Liver (tissue), 9 donors: ENCODE measurements around the gene CHRNA9. TPM values are rescaled to one million over a fixed set of nuclear protein-coding genes. Genes with fewer than 3 reads are reported as not detected.

ENCODE experiments used
- DNase-seq: peaks from one replicate; pipeline ENCODE4 v3.0.0-alpha.2; 2017; ENCODE audit warnings: low spot score
- H3K27ac ChIP-seq, 2 donors: one replicate each; pipeline ENCODE4 v1.7.0; 2013; ENCODE audit warnings: inconsistent platforms in 2 of 2, low read length in 2 of 2, control low read depth in 1 of 2, low read depth in 1 of 2, mild to moderate bottlenecking in 1 of 2
- H3K27me3 ChIP-seq, 4 donors: one replicate each; pipeline versions ENCODE4 v1.6.1 to v1.7.0; 2013; ENCODE audit warnings: low read length in 3 of 4, inconsistent platforms in 1 of 4, mild to moderate bottlenecking in 1 of 4, moderate library complexity in 1 of 4; ENCODE audit not compliant: control insufficient read depth in 4 of 4, insufficient read depth in 4 of 4
- H3K36me3 ChIP-seq, 4 donors: one replicate each; pipeline versions ENCODE4 v1.6.1 to v1.7.0; 2013; ENCODE audit warnings: low read length in 3 of 4, mild to moderate bottlenecking in 3 of 4, low read depth in 1 of 4, moderate library complexity in 1 of 4; ENCODE audit not compliant: control insufficient read depth in 4 of 4, insufficient read depth in 3 of 4
- H3K4me1 ChIP-seq, 4 donors: one replicate each; pipeline versions ENCODE4 v1.6.1 to v1.7.0; 2013; ENCODE audit warnings: low read length in 3 of 4, mild to moderate bottlenecking in 3 of 4, moderate library complexity in 1 of 4; ENCODE audit not compliant: control insufficient read depth in 4 of 4, insufficient read depth in 4 of 4
- H3K4me3 ChIP-seq, 3 donors: one replicate each; pipeline versions ENCODE4 v1.6.1 to v1.7.0; 2013; ENCODE audit warnings: low read length in 3 of 3, control low read depth in 1 of 3, low read depth in 1 of 3, mild to moderate bottlenecking in 1 of 3
- H3K9ac ChIP-seq, 2 donors: one replicate each; pipeline ENCODE4 v1.7.0; 2013; ENCODE audit warnings: low read length in 2 of 2, mild to moderate bottlenecking in 2 of 2, moderate library complexity in 2 of 2, control low read depth in 1 of 2, low read depth in 1 of 2
- H3K9me3 ChIP-seq, 4 donors: one replicate each; pipeline versions ENCODE4 v1.6.1 to v1.7.0; 2013; ENCODE audit warnings: low read length in 3 of 4; ENCODE audit not compliant: control insufficient read depth in 4 of 4
- ATF3 ChIP-seq: IDR thresholded peaks from 2 replicates; pipeline ENCODE4 v1.6.1; 2016; ENCODE audit warnings: antibody characterized with exemption
- CTCF ChIP-seq: fragments of 150-350 bp; IDR thresholded peaks from 2 replicates; pipeline ENCODE4 v1.5.1; 2017; ENCODE audit warnings: improper control_type of control experiment, low read depth, low read length; ENCODE audit not compliant: missing input control
- EGR1 ChIP-seq, 2 donors: IDR thresholded peaks; 2 replicates each; pipeline ENCODE4 v1.6.1; 2016 to 2018; ENCODE audit warnings: antibody characterized with exemption in 2 of 2, low read depth in 2 of 2
- FOXA1 ChIP-seq: IDR thresholded peaks from 2 replicates; pipeline ENCODE4 v1.6.1; 2016; ENCODE audit warnings: antibody characterized with exemption
- GABPA ChIP-seq, 2 donors: IDR thresholded peaks in 1 of 2; conservative IDR thresholded peaks in 1 of 2; 2 replicates each; pipeline ENCODE4 v1.6.1; 2016; ENCODE audit warnings: antibody characterized with exemption in 2 of 2, mild to moderate bottlenecking in 1 of 2, moderate library complexity in 1 of 2
- HNF4A ChIP-seq, 2 donors: conservative IDR thresholded peaks; 2 replicates each; pipeline ENCODE4 v1.6.1; 2016; ENCODE audit warnings: antibody characterized with exemption in 2 of 2, mild to moderate bottlenecking in 2 of 2
- JUND ChIP-seq, 2 donors: IDR thresholded peaks; 2 replicates each; pipeline ENCODE4 v1.6.1; 2016; ENCODE audit warnings: antibody characterized with exemption in 2 of 2
- RXRA ChIP-seq, 2 donors: IDR thresholded peaks; 2 replicates each; pipeline ENCODE4 v1.6.1; 2017 to 2018; ENCODE audit warnings: antibody characterized with exemption in 2 of 2, mild to moderate bottlenecking in 1 of 2
- SP1 ChIP-seq: IDR thresholded peaks from 2 replicates; pipeline ENCODE4 v1.6.1; 2018; ENCODE audit warnings: antibody characterized with exemption, mild to moderate bottlenecking
- TAF1 ChIP-seq: conservative IDR thresholded peaks from 2 replicates; pipeline ENCODE4 v1.6.1; 2016; ENCODE audit warnings: antibody characterized with exemption, mild to moderate bottlenecking
- ZBTB33 ChIP-seq: IDR thresholded peaks from 2 replicates; pipeline ENCODE4 v1.6.1; 2016; ENCODE audit warnings: antibody characterized with exemption
- WGBS: extraction: QIAGEN DNeasy Blood & Tissue Kit; methylation state at CpG from one replicate; pipeline ENCODE4 v1.1.7; 2013; 5-methylcytosine and 5-hydroxymethylcytosine counted together
- polyA plus RNA-seq, 2 donors: library from polyadenylated mRNA; stranded (reverse) in 1 of 2; unstranded in 1 of 2; fragments of 200-250 nt in 1 of 2; fragments of >200 nt in 1 of 2; fragmentation: Nextera tagmentation in 1 of 2; extraction: Ambion mirVana in 1 of 2; gene quantifications; one replicate each; pipeline versions ENCODE4 v1.2.1 to v1.2.3, GENCODE V29; 2013 to 2015
- total RNA-seq, 2 donors: library from RNA; depleted of rRNA; stranded (reverse); fragments of >200 nt; gene quantifications; one replicate each; pipeline ENCODE4 v1.2.3, GENCODE V29; 2014
- donor health status: healthy.
- donor health status: healthy.
- donor health status: healthy.
- donor health status: healthy.
- donor health status: healthy.

Gene CHRNA9
- not detected for total RNA-seq
- not detected for polyA plus RNA-seq

- 92% methylated on average over 12 of the region's 12 CpGs for WGBS
- Histone ChIP-seq H3K9ac (no peak within 1 kb of the TSS), H3K27me3 (no peaks in the 10 kb centered on the region), H3K9me3 (no peaks in the 10 kb centered on the region), H3K4me3 (no peak within 1 kb of the TSS), H3K36me3 (no peaks in the 10 kb centered on the region), H3K4me1 (peaks cover 2 to 8% (median 6%) of the 10 kb centered on the region in 4 donors), H3K27ac (no peak within 1 kb of the TSS)
- TF ChIP-seq CTCF (no peak), TAF1 (no peak), HNF4A (conservative IDR thresholded peaks at IDR 0.05) (no peak), GABPA (IDR thresholded peaks at IDR 0.05 in 1 of 2, conservative IDR thresholded peaks at IDR 0.05 in 1 of 2) (no peak), FOXA1 (no peak), ATF3 (no peak), ZBTB33 (no peak), SP1 (no peak)
- no peak for DNase-seq
These were observed at the start of gene CHRNA9 for GRCh38 chr4:40334591-40335524. Gene CHRNA9, plus strand, starts transcription at chr4:40335333. Its CDS starts 135 bp downstream, at chr4:40335468.

- Histone ChIP-seq H3K27ac (no peak overlapping the region), H3K27me3 (no peaks in the 10 kb centered on the region), H3K36me3 (no peaks in the 10 kb centered on the region), H3K9ac (no peak overlapping the region), H3K9me3 (no peaks in the 10 kb centered on the region), H3K4me1 (no peaks in the 10 kb centered on the region), H3K4me3 (no peak overlapping the region)
- no peak for TF ChIP-seq JUND (IDR thresholded peaks at IDR 0.05)
- TF ChIP-seq RXRA (IDR thresholded peaks at IDR 0.05), result no peak
- TF ChIP-seq ZBTB33, result no peak
- no peak for TF ChIP-seq GABPA (IDR thresholded peaks at IDR 0.05 in 1 of 2, conservative IDR thresholded peaks at IDR 0.05 in 1 of 2)
- TF ChIP-seq FOXA1, result no peak
- TF ChIP-seq EGR1 (IDR thresholded peaks at IDR 0.05; ENCODE audit: low read depth in 2 of 2), result no peak
- WGBS, result 93% methylated on average over 5 of the region's 5 CpGs
- no peak for DNase-seq
These were observed 49.4 kb upstream of the CHRNA9 start for GRCh38 chr4:40285692-40286091.
